IMR-90 (cell line): Measurements from ENCODE around the gene ELOVL5. TPM values are rescaled to one million over a fixed set of nuclear protein-coding genes. Genes with fewer than 3 reads are reported as not detected.

Experiments
- ATAC-seq: fragments of 200-7000 bp; cut with Tn5 transposase; 2 replicates; pipeline ENCODE4 v1.9.1; 2020; ENCODE audit warnings: low read depth, mild to moderate bottlenecking, moderate library complexity
- BruUV-seq: library from RNA; stranded (reverse); fragments of 400-500 nt; replicated peaks from 2 replicates; lab custom pipeline; 2021; lab: Mats Ljungman, UMichigan
- CTCF ChIA-PET: fragments of 300-600 bp; formaldehyde crosslinking; extraction: SDS; loops from one replicate; lab custom pipeline; 2021; ENCODE audit warnings: antibody characterized with exemption; lab: Yijun Ruan, JAX
- POLR2A ChIA-PET: fragments of 300-600 bp; sonication (Branson Sonifier 250); formaldehyde crosslinking; loops from one replicate; lab custom pipeline; 2022; ENCODE audit warnings: antibody characterized with exemption; ENCODE audit not compliant: unreplicated experiment; lab: Charles Lee
- DNase-seq: peaks from one replicate; pipeline ENCODE4 v3.0.0; 2013
- H2AFZ ChIP-seq: replicated peaks from 2 replicates; pipeline ENCODE3; 2013; ENCODE audit warnings: low read length, mild to moderate bottlenecking; ENCODE audit not compliant: poor library complexity
- H2AK5ac ChIP-seq: 2 replicates; pipeline ENCODE4 v1.6.1; 2013; ENCODE audit warnings: low read depth, low read length, inconsistent platforms
- H2AK9ac ChIP-seq: replicated peaks from 2 replicates; pipeline ENCODE3; 2013; ENCODE audit warnings: mild to moderate bottlenecking, low read depth, low read length, moderate library complexity; ENCODE audit not compliant: poor library complexity
- H2BK120ac ChIP-seq: 2 replicates; pipeline ENCODE4 v1.6.1; 2013; ENCODE audit warnings: low read depth, low read length, inconsistent platforms
- H2BK15ac ChIP-seq: 3 replicates; pipeline ENCODE4 v1.6.1; 2013; ENCODE audit warnings: low read depth, low read length, inconsistent platforms
- H2BK20ac ChIP-seq: 2 replicates; pipeline ENCODE4 v1.6.1; 2013; ENCODE audit warnings: low read depth, mild to moderate bottlenecking, inconsistent platforms, low read length, moderate library complexity
- H2BK5ac ChIP-seq: 2 replicates; pipeline ENCODE4 v1.6.1; 2013; ENCODE audit warnings: mild to moderate bottlenecking, low read depth, low read length, inconsistent platforms; ENCODE audit not compliant: poor library complexity, severe bottlenecking
- H3K14ac ChIP-seq: replicated peaks from 2 replicates; pipeline ENCODE4 v1.6.1; 2013; ENCODE audit warnings: low read depth, low read length, inconsistent platforms
- H3K18ac ChIP-seq: 2 replicates; pipeline ENCODE4 v1.6.1; 2013; ENCODE audit warnings: low read depth, low read length, control low read depth
- H3K23ac ChIP-seq: 2 replicates; pipeline ENCODE4 v1.6.1; 2013; ENCODE audit warnings: low read depth, low read length, inconsistent platforms
- H3K27ac ChIP-seq: 2 replicates; pipeline ENCODE4 v1.5.1; 2013; ENCODE audit warnings: mild to moderate bottlenecking, control low read depth, low read length; ENCODE audit not compliant: insufficient read depth
- H3K27me3 ChIP-seq: 2 replicates; pipeline ENCODE4 v1.6.1; 2013; ENCODE audit warnings: low read length; ENCODE audit not compliant: control insufficient read depth, insufficient read depth
- H3K36me3 ChIP-seq: 2 replicates; pipeline ENCODE4 v1.6.1; 2013; ENCODE audit warnings: low read length, mixed read lengths; ENCODE audit not compliant: control insufficient read depth, insufficient read depth
- H3K4ac ChIP-seq: 2 replicates; pipeline ENCODE4 v1.6.1; 2013; ENCODE audit warnings: low read depth, low read length, inconsistent platforms
- H3K4me1 ChIP-seq: 2 replicates; pipeline ENCODE4 v1.6.1; 2013; ENCODE audit warnings: low read length, mixed read lengths; ENCODE audit not compliant: control insufficient read depth, insufficient read depth
- H3K4me2 ChIP-seq: 2 replicates; pipeline ENCODE4 v1.6.1; 2013; ENCODE audit warnings: low read depth, mild to moderate bottlenecking, control low read depth, low read length, moderate library complexity
- H3K4me3 ChIP-seq: 2 replicates; pipeline ENCODE4 v1.5.1; 2013; ENCODE audit warnings: low read depth, mild to moderate bottlenecking, control low read depth, low read length, moderate library complexity; ENCODE audit not compliant: insufficient read depth
- H3K56ac ChIP-seq: 2 replicates; pipeline ENCODE4 v1.6.1; 2013; ENCODE audit warnings: low read length, inconsistent platforms; ENCODE audit not compliant: insufficient read depth; ENCODE audit errors: extremely low read depth
- H3K79me1 ChIP-seq, 2 experiments: 2 replicates each; pipeline ENCODE4 v1.6.1; 2013; ENCODE audit warnings: low read length in 2 of 2, inconsistent platforms in 1 of 2, low read depth in 1 of 2
- H3K9ac ChIP-seq: 2 replicates; pipeline ENCODE4 v1.6.1; 2013; ENCODE audit warnings: low read depth, low read length, control low read depth
- H3K9me1 ChIP-seq: 2 replicates; pipeline ENCODE4 v1.6.1; 2013; ENCODE audit warnings: low read length, inconsistent platforms; ENCODE audit not compliant: insufficient read depth
- H3K9me3 ChIP-seq: 2 replicates; pipeline ENCODE4 v1.6.1; 2013; ENCODE audit warnings: low read length; ENCODE audit not compliant: control insufficient read depth, insufficient read depth
- H4K20me1 ChIP-seq: 2 replicates; pipeline ENCODE4 v1.6.1; 2013; ENCODE audit warnings: low read length, inconsistent platforms; ENCODE audit not compliant: insufficient read depth
- H4K5ac ChIP-seq: 2 replicates; pipeline ENCODE4 v1.6.1; 2013; ENCODE audit warnings: mild to moderate bottlenecking, low read depth, low read length, control low read depth
- H4K8ac ChIP-seq, 2 experiments: 2 replicates each; pipeline ENCODE4 v1.6.1; 2013; ENCODE audit warnings: low read depth in 2 of 2, low read length in 2 of 2, control low read depth in 1 of 2, inconsistent platforms in 1 of 2
- H4K91ac ChIP-seq: 2 replicates; pipeline ENCODE4 v1.6.1; 2013; ENCODE audit warnings: low read depth, low read length, inconsistent platforms; ENCODE audit not compliant: insufficient read depth
- CTCF ChIP-seq: conservative IDR thresholded peaks from 2 replicates; pipeline ENCODE4 v1.5.1; 2012; ENCODE audit warnings: mild to moderate bottlenecking, low read depth, low read length, improper control_type of control experiment
- FOS ChIP-seq: fragments of 150-350 bp; IDR thresholded peaks from 2 replicates; pipeline ENCODE4 v1.6.1; 2016; ENCODE audit warnings: low read depth, low read length
- MXI1 ChIP-seq: IDR thresholded peaks from 2 replicates; pipeline ENCODE4 v1.6.1; 2012; ENCODE audit warnings: low read depth, mild to moderate bottlenecking, low read length, moderate library complexity, borderline replicate concordance
- NFE2L2 ChIP-seq: fragments of 150-350 bp; IDR thresholded peaks from 2 replicates; pipeline ENCODE4 v1.6.1; 2016; ENCODE audit warnings: low read depth, mild to moderate bottlenecking, low read length
- RCOR1 ChIP-seq: IDR thresholded peaks from 2 replicates; pipeline ENCODE4 v1.6.1; 2012; ENCODE audit warnings: mild to moderate bottlenecking, low read length, improper control_type of control experiment; ENCODE audit not compliant: insufficient replicate concordance
- RFX5 ChIP-seq: IDR thresholded peaks from 2 replicates; pipeline ENCODE4 v1.8.0; 2012; ENCODE audit warnings: low read depth, mild to moderate bottlenecking, low read length, moderate library complexity
- USF2 ChIP-seq: fragments of 150-350 bp; IDR thresholded peaks from 2 replicates; pipeline ENCODE4 v1.6.1; 2017; ENCODE audit warnings: mild to moderate bottlenecking, antibody characterized with exemption, low read length, low read depth
- WGBS, 2 experiments: methylation state at CpG; one replicate each; pipeline versions ENCODE4 v1.1.5 to v1.1.7; 2013; ENCODE audit warnings: missing lambda C conversion rate in 2 of 2; ENCODE audit not compliant: insufficient read length in 1 of 2; ENCODE audit errors: extremely low coverage in 2 of 2; 5-methylcytosine and 5-hydroxymethylcytosine counted together
- dilution Hi-C: fragments of 300-500 bp; cut with HindIII; formaldehyde crosslinking; loops from one replicate; pipeline ENCODE4 v1.14.3; 2018; ENCODE audit warnings: low sequenced_read_pairs; ENCODE audit not compliant: unreplicated experiment
- in situ Hi-C: fragments of 300-500 bp; cut with MboI; formaldehyde crosslinking; loops from 3 replicates; pipeline ENCODE4 v1.14.3; 2019; ENCODE audit warnings: low sequenced_read_pairs, inconsistent platforms, mixed read lengths
- intact Hi-C: fragments of 100-400 bp; cut with micrococcal nuclease; formaldehyde crosslinking; loops from 2 replicates; pipeline ENCODE4 v1.10.0; 2022
- polyA plus RNA-seq, 3 experiments: library from polyadenylated mRNA; depleted of rRNA; stranded (reverse); fragments of >200 nt; gene quantifications; 2 replicates each; pipeline ENCODE4 v1.2.3, GENCODE V29; 2012; ENCODE audit warnings: low replicate concordance in 1 of 3
- total RNA-seq: library from RNA; depleted of rRNA; stranded (reverse); fragments of >200 nt; gene quantifications from 2 replicates; pipeline ENCODE4 v1.2.3, GENCODE V29; 2012

Gene ELOVL5
- total and polyA plus RNA-seq, 2 of the 4 experiments (the other 2 are of a cell fraction): 32.1 to 42.3 TPM

- no peak for TF ChIP-seq USF2
These were observed 9.0 kb upstream of the ELOVL5 start (continued) for GRCh38 chr6:53357576-53358360.

GRCh38 chr6:53353624-53354023 lies 4.9 kb upstream of the ELOVL5 start:
- Histone ChIP-seq H2BK120ac (no peak overlapping the region), H3K9ac (no peak overlapping the region), H3K9me1 (peaks cover 3% of the 10 kb centered on the region), H2AK9ac (no peak overlapping the region), H3K27me3 (peaks cover 7% of the 10 kb centered on the region), H2BK5ac (no peak overlapping the region), H4K91ac (no peak overlapping the region), H3K79me1 (0 out of 4 replicates have a peak, but pooled peaks cover 0 to 7% of the 10 kb centered on the region in 2 experiments), H3K4me3 (no peak overlapping the region), H3K9me3 (no peaks in the 10 kb centered on the region), H3K4me1 (peaks cover 2% of the 10 kb centered on the region), H3K27ac (no peak overlapping the region), H4K8ac (no peak overlapping the region), H3K14ac (no peak overlapping the region), H2BK15ac (no peak overlapping the region), H2BK20ac (no peak overlapping the region), H4K5ac (no peak overlapping the region), H3K4ac (no peak overlapping the region), H3K4me2 (no peak overlapping the region), H3K36me3 (no peaks in the 10 kb centered on the region), H2AK5ac (no peak overlapping the region), H3K23ac (no peak overlapping the region), H3K56ac (no peak overlapping the region), H3K18ac (no peak overlapping the region), H2AFZ (no peak overlapping the region), H4K20me1 (no peaks in the 10 kb centered on the region)
- intact Hi-C loops: no loop called here
- CTCF ChIA-PET: no interaction called here
- POLR2A ChIA-PET: no interaction called here
- DNase-seq (no peak), ATAC-seq (no peak)
- no peak for TF ChIP-seq FOS
- TF ChIP-seq RFX5: no peak
- TF ChIP-seq CTCF: no peak
- no peak for TF ChIP-seq MXI1
- TF ChIP-seq RCOR1: no peak
- no peak for TF ChIP-seq NFE2L2
- no TSS peak for BruUV-seq
- WGBS, 2 experiments: 88% methylated on average over 1 of the region's 1 CpG; no CpG with 5 or more reads in 1 of the 2 experiments
- dilution Hi-C loops: no loop called here
- in situ Hi-C loops: no loop called here
